Choroid plexus epithelial cell (primary cell): ENCODE results near the gene GDF7.

ENCODE experiments used
- DNase-seq: peaks from one replicate; pipeline ENCODE4 v3.0.0-alpha.2; 2010; ENCODE audit warnings: low read depth
- H3K4me3 ChIP-seq: 2 replicates; pipeline ENCODE4 v1.5.1; 2011; ENCODE audit warnings: low read depth, mild to moderate bottlenecking, control low read depth, low read length, moderate library complexity
- TF ChIP-seq, protein P1 (sequence below): conservative IDR thresholded peaks from 2 replicates; pipeline ENCODE4 v1.5.1; 2011; ENCODE audit warnings: low read depth, mild to moderate bottlenecking, control low read depth, inconsistent platforms, low read length, moderate library complexity

The GDF7 gene

DNA sequence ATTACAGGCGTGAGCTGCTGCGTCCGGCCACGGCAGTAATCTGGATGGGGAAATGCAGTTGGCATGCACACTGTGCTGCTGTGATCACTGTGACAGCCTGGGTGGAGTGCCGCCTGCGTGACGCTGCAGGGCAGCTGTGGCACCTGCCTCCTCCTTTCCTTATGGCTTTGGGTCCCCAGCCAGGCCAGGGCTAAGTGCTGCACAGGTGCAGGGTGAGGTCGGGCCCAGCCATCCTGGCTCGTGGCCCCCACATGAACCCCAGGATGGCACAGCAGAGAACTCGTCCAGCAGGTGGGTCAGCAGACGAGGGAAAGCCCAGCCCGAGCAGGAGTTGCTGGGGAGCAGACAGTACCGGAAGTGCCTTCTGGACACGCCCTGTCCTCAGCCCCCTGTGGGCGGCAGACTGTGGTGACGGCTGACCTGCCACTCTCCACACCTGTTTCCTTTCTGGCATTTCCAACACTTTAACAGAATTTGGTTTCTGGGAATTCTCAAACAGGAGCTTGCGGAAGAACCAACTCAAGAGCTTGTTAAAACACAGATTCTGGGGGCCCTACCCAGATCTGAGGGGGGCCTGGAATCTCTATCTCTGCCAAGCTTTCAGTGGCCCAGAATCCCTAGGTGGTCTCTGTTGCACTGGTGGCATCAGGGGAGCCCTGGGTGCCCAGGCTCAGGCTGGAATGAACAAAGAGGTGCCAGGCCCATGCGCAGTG is 33.0 kb upstream of the GDF7 start:
- TF ChIP-seq, protein P1, sequence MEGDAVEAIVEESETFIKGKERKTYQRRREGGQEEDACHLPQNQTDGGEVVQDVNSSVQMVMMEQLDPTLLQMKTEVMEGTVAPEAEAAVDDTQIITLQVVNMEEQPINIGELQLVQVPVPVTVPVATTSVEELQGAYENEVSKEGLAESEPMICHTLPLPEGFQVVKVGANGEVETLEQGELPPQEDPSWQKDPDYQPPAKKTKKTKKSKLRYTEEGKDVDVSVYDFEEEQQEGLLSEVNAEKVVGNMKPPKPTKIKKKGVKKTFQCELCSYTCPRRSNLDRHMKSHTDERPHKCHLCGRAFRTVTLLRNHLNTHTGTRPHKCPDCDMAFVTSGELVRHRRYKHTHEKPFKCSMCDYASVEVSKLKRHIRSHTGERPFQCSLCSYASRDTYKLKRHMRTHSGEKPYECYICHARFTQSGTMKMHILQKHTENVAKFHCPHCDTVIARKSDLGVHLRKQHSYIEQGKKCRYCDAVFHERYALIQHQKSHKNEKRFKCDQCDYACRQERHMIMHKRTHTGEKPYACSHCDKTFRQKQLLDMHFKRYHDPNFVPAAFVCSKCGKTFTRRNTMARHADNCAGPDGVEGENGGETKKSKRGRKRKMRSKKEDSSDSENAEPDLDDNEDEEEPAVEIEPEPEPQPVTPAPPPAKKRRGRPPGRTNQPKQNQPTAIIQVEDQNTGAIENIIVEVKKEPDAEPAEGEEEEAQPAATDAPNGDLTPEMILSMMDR = no peak
- no peak overlapping the region for H3K4me3 ChIP-seq
- no peak for DNase-seq

DNA sequence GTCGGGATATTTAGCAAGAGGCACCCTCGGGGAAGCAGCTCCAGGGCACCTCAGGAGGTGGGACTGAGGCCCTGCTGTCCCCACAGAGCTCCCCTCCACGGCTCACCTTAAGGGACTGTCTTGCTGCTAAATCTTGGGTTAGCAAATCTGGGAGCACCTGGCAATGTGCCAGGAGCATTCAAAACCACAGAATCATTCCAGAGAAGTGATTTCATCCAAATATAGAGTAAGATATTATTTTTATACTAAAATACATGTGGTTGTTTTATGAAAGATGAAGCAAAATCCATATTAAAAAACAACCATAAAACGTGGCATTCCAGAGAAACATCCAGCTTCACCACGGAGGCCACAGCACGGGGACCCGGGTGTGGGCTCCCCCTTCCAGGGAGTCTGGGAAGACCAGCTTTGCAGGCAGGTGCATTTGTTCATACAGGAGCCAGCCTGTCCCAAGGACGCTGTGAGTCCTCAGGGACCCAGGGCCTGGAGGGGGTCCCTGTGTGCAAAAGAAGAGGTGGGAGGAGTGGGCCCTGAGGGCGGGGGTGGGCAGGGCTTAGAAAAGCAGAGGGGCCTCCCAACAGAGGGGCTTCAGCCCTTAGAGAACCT is 32.3 kb upstream of the GDF7 start:
- peak; percentile 78 for DNase-seq
- TF ChIP-seq, protein P1 = no peak
- H3K4me3 ChIP-seq = no peak overlapping the region

DNA sequence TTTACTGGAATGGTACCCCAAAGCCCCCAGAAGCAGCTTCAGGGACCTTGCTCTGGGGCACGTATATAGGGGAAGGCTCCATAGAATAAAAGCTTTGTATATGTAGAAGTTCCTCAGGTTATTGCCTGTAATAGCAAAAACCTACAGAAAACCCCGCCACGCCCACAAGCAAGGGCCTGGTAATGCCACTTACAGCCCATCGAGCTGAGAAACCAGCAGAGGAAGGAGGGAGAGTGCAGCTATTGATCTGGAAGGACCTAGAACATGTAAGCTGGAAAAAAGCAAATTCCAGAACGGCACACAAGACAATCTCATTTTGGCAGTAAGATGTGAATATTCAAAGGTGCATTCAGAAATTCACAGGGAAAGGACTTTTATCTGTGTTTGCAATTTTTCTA is 31.8 kb upstream of the GDF7 start:
- TF ChIP-seq, protein P1 = no peak
- H3K4me3 ChIP-seq = no peak overlapping the region
- no peak for DNase-seq

DNA sequence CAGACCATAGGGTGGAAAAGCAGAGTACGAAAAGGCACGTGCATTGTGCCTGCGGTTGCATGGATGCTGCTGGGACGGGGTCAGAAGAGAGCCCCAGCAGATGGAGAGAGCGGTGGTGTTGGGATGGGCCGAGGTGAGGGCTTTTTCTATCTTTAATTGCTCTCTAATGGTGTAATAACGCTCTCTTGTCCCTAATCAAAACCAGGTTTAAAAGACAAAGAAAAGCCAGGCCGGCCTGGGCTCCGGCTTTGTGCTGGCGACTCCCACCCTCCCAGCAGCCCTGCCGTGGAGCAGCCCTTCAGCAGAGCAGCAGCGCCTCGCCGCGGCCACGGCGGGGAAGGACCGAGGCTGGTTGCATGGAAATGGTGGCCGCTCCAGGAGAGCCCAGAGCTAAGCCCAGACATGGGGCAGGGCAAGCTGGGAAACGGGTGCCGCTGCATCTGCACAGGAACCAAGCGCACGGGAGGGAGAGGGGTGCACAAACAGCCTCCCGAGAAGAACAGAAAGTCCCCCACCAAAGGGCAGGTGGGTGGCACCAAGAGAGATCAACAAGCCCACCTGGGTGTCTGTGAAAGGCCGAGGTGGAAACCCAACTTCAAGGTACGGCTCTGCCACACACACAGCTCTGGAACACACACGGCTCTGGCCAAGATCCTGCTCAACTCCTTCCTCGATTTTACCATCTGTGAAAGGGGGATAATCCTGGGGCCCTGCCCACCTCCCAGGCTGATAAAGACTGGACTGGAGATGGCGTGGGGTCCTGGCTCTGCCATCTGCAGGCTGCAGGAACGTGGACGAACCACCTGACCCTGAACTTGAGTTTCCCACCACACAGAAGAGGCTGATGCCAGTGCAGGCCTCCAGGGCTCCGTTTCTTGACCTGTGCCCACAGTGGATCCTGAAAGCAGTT is 31.0 kb upstream of the GDF7 start:
- TF ChIP-seq, protein P1 = peak; percentile 94
- no peak overlapping the region for H3K4me3 ChIP-seq
- DNase-seq = peak; percentile 86

DNA sequence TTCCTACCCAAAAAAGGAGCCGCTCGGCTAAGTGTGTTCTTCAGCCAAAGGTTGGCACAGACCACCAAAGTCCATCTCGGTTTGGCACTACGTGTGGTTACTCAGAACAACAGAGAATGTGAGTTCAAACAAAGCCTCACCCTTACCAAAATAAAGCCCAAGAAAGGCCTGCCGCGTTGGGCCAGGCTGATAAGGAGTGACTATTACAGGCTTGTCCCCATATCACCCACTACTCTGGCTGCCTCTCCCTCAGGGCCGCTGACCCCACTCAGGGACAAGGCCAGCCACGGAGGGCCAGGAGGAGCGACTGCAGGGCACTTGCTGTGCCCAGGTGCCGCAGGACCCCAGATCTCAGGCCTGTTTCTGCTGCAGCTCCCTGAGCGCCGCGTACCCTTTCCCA is 29.8 kb upstream of the GDF7 start:
- TF ChIP-seq, protein P1 = no peak
- no peak for DNase-seq
- no peak overlapping the region for H3K4me3 ChIP-seq

- TF ChIP-seq, protein P1 = no peak
- DNase-seq = no peak
- no peak overlapping the region for H3K4me3 ChIP-seq
These were observed 28.9 kb upstream of the GDF7 start for GRCh38 chr2:20638014-20638413.
